Esophagus squamous epithelium (tissue), 5 donors: Measurements from ENCODE around the gene RTF2. TPM values are rescaled to one million over a fixed set of nuclear protein-coding genes. Genes with fewer than 3 reads are reported as not detected.
A peak's percentile ranks its signal among the peaks of the same experiment; 100 is the strongest.

Experiments
- DNase-seq: peaks from one replicate; lab custom pipeline; 2025; lab: John Stamatoyannopoulos, UW
- H3K27ac ChIP-seq, 4 donors: fragments of 200-600 bp; sonication (generic); one replicate each; pipeline ENCODE4 v1.5.1; 2016 to 2019; ENCODE audit warnings: mild to moderate bottlenecking in 1 of 4
- H3K27me3 ChIP-seq, 4 donors: fragments of 200-600 bp; sonication (generic); 1 replicate in 3 of 4; 2 replicates in 1 of 4; pipeline versions ENCODE4 v1.5.1 to v1.6.0; 2017 to 2021; ENCODE audit warnings: antibody characterized with exemption in 1 of 4
- H3K36me3 ChIP-seq, 3 donors: fragments of 200-600 bp; sonication (generic); one replicate each; pipeline ENCODE4 v1.5.1; 2016 to 2019
- H3K4me1 ChIP-seq, 3 donors: fragments of 200-600 bp; sonication (generic); one replicate each; pipeline ENCODE4 v1.5.1; 2017 to 2019
- H3K4me3 ChIP-seq, 4 donors: fragments of 200-600 bp; sonication (generic); 1 replicate in 3 of 4; 2 replicates in 1 of 4; pipeline ENCODE4 v1.5.1; 2016 to 2019; ENCODE audit warnings: mild to moderate bottlenecking in 2 of 4, moderate library complexity in 1 of 4
- H3K9me3 ChIP-seq, 3 donors: fragments of 200-600 bp; sonication (generic); one replicate each; pipeline ENCODE4 v1.5.1; 2016 to 2019
- POLR2A ChIP-seq, 4 donors: fragments of 450-650 bp; IDR thresholded peaks; one replicate each; pipeline ENCODE4 v1.6.1; 2017; ENCODE audit warnings: antibody characterized with exemption in 4 of 4, mild to moderate bottlenecking in 4 of 4, moderate library complexity in 3 of 4
- WGBS, 2 donors: methylation state at CpG; one replicate each; pipeline ENCODE4 v1.1.5; 2018; 5-methylcytosine and 5-hydroxymethylcytosine counted together
- intact Hi-C: fragments of 100-400 bp; cut with DNase I; formaldehyde crosslinking; loops from one replicate; pipeline ENCODE4 v1.15.0; 2022
- total RNA-seq, 4 donors: library from RNA; depleted of rRNA; stranded (reverse); fragments of >200 nt; gene quantifications; one replicate each; pipeline ENCODE4 v1.1.0, GENCODE V29; 2016
- TF ChIP-seq, protein P1 (sequence below), 6 experiments: fragments of 450-650 bp in 4 of 6; fragments of 200-600 bp in 2 of 6; sonication (generic) in 2 of 6; IDR thresholded peaks; one replicate each; pipeline ENCODE4 v1.5.1; 2016 to 2019; ENCODE audit warnings: antibody characterized with exemption in 6 of 6, mild to moderate bottlenecking in 4 of 6, moderate library complexity in 4 of 6
- donor health status: DM: yes; HTN: yes; CAD: no.

Gene RTF2
- total RNA-seq, 4 donors from 2014 or later, result 40.3 to 53.6 (median 44.7) TPM

DNA sequence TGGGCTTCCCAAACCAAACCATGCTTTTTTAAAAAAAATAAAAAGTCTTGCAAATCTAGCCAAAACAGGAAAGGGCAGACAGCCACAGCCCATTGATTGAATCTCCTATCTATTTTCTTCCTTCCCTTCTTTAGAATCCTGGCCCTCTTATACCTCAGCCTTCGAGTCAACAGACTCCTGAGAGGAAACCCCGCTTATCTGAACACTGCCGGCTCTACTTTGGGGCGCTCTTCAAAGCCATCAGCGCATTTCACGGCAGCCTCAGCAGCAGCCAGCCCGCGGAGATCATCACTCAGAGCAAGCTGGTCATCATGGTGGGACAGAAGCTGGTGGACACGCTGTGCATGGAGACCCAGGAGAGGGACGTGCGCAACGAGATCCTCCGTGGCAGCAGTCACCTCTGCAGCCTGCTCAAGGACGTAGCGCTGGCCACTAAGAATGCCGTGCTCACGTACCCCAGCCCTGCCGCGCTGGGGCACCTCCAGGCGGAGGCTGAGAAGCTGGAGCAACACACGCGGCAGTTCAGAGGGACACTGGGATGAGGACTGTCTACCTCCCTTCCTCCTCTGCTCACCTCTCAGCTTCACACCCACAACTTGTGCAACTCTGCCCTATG, 10.1 kb upstream of the RTF2 start:
- no peaks in the 10 kb centered on the region for H3K27me3 ChIP-seq
- no peak for DNase-seq
- no peak overlapping the region for H3K27ac ChIP-seq
- H3K4me3 ChIP-seq, result no peak overlapping the region
- 83 to 84% methylated on average over 12 to 15 of the region's 22 CpGs for WGBS, 2 donors
- no peaks in the 10 kb centered on the region for H3K9me3 ChIP-seq
- intact Hi-C loops, result no loop called here
- no peaks in the 10 kb centered on the region for H3K36me3 ChIP-seq
- H3K4me1 ChIP-seq, result no peaks in the 10 kb centered on the region
- TF ChIP-seq POLR2A (IDR thresholded peaks at IDR 0.05), result no peak
- TF ChIP-seq, protein P1, sequence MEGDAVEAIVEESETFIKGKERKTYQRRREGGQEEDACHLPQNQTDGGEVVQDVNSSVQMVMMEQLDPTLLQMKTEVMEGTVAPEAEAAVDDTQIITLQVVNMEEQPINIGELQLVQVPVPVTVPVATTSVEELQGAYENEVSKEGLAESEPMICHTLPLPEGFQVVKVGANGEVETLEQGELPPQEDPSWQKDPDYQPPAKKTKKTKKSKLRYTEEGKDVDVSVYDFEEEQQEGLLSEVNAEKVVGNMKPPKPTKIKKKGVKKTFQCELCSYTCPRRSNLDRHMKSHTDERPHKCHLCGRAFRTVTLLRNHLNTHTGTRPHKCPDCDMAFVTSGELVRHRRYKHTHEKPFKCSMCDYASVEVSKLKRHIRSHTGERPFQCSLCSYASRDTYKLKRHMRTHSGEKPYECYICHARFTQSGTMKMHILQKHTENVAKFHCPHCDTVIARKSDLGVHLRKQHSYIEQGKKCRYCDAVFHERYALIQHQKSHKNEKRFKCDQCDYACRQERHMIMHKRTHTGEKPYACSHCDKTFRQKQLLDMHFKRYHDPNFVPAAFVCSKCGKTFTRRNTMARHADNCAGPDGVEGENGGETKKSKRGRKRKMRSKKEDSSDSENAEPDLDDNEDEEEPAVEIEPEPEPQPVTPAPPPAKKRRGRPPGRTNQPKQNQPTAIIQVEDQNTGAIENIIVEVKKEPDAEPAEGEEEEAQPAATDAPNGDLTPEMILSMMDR (IDR thresholded peaks at IDR 0.05), result no peak

DNA sequence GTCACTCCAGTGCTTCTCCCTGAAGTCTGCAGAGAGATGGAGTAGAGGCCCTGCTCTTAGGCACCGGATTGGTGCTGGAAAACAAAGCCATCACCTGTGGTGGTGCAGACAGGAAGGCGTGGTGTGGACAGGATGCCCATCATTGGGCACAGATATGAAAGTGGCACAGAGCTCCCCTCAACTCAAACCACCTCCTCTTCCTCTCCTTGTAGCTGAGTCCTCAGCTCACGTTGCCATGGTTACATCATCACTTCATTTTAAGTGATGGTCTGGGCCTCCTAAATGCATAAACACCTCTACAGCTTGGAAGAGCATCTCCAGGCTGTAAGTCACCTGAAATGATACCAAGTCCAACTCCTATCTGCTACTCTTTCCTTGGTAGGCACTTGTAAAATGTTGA, 8.0 kb upstream of the RTF2 start:
- DNase-seq, result no peak
- H3K27me3 ChIP-seq, result no peaks in the 10 kb centered on the region
- 67 to 76% methylated on average over 3 of the region's 3 CpGs for WGBS, 2 donors
- intact Hi-C loops, result loop anchor here (10.0 kb wide), 1 partner anchor 66 kb away; the partner anchor contains the start of genes AURKA and CSTF1
- no peak overlapping the region for H3K27ac ChIP-seq
- H3K9me3 ChIP-seq, result no peaks in the 10 kb centered on the region
- TF ChIP-seq, protein P1 (IDR thresholded peaks at IDR 0.05), result no peak
- TF ChIP-seq POLR2A (IDR thresholded peaks at IDR 0.05), result no peak
- no peak overlapping the region for H3K4me3 ChIP-seq
- peaks cover 0 to 4% (median 0%) of the 10 kb centered on the region in 3 donors for H3K4me1 ChIP-seq
- H3K36me3 ChIP-seq, result no peaks in the 10 kb centered on the region

DNA sequence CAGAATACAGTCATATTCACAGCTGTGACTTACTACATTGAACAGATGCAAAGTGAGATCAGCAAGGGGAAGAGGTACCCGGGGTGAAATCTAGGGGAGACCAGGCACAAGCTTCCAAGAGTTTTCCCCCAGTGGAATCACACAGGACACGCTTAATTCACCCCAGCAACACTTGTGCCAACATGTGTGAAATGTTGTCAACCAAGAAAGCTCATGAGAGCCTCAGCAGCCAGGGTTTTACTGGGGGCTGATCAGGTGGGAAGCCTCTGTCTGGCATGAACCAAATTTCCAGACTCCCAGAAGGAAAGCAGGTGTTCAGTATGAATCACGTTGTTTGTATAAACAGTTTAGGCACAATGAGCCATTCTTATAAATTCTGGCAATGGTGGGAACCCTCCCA, 6.9 kb upstream of the RTF2 start:
- no peak for DNase-seq
- TF ChIP-seq, protein P1 (IDR thresholded peaks at IDR 0.05), result no peak
- no peak for TF ChIP-seq POLR2A (IDR thresholded peaks at IDR 0.05)
- WGBS, 2 donors, result 59 to 70% methylated on average over 3 of the region's 3 CpGs
- intact Hi-C loops, result loop anchor here (10.0 kb wide), 1 partner anchor 67 kb away; the partner anchor contains the start of genes AURKA and CSTF1
- Histone ChIP-seq H3K27me3 (no peaks in the 10 kb centered on the region), H3K9me3 (no peaks in the 10 kb centered on the region), H3K36me3 (no peaks in the 10 kb centered on the region), H3K27ac (no peak overlapping the region), H3K4me1 (peaks cover 0 to 4% (median 0%) of the 10 kb centered on the region in 3 donors), H3K4me3 (no peak overlapping the region)

DNA sequence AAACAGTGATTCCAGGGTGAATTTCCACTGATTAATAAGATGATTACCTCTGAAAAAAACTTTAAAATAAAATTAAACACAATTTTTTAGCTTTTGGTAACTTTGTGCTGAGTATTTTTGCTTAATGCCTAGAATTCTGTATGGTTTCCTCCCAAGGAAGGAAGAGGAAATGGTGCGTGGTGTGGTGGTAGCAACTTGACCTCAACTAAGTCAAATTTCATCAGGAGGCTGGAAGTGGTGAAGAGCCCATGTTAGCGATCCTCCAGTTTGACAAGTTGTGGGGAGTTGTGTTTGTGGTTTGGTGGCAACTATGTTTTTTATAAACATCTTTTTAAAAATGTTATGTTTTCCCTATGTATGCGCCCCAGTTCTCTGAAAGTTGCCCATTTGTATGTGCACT, 5.0 kb upstream of the RTF2 start:
- H3K27me3 ChIP-seq, result no peaks in the 10 kb centered on the region
- 48 to 93% methylated on average over 3 of the region's 3 CpGs for WGBS, 2 donors
- H3K9me3 ChIP-seq, result no peaks in the 10 kb centered on the region
- no peak for DNase-seq
- H3K27ac ChIP-seq, result no peak overlapping the region
- TF ChIP-seq, protein P1 (IDR thresholded peaks at IDR 0.05), result no peak
- H3K4me1 ChIP-seq, result peaks cover 0 to 12% (median 0%) of the 10 kb centered on the region in 3 donors
- H3K36me3 ChIP-seq, result no peaks in the 10 kb centered on the region
- H3K4me3 ChIP-seq, result no peak overlapping the region
- intact Hi-C loops, result loop anchor here (10.0 kb wide), 1 partner anchor 69 kb away; the partner anchor contains the start of genes AURKA and CSTF1

DNA sequence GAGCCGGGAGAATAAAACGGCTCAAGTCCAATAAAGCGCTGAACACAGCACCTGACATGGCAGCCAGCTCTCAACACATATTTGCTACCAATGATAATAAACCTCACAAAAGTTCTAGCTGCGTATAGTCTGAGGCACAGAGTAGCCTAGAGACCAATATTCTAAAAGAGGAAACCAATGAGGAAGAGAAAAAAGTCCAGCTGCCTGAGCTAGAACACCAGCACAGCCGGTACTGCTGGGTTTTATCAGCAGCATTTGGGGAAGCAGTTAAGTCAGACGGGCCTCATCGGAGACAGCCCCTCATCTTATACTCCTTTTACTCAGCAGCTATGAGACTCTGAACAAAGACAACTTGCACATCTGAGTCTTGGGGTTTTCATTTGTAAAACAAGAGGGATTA, 2.4 kb upstream of the RTF2 start:
- no peak for DNase-seq
- Histone ChIP-seq H3K36me3 (peaks cover 0 to 6% (median 0%) of the 10 kb centered on the region in 3 donors), H3K4me3 (no peak overlapping the region), H3K9me3 (no peaks in the 10 kb centered on the region), H3K27me3 (no peaks in the 10 kb centered on the region), H3K4me1 (peaks cover 6 to 34% (median 12%) of the 10 kb centered on the region in 3 donors), H3K27ac (peak overlapping the region in 1 of 4 donors; percentile 39)
- peak in 1 of 4 donors; percentile 15 for TF ChIP-seq POLR2A (IDR thresholded peaks at IDR 0.05)
- TF ChIP-seq, protein P1 (IDR thresholded peaks at IDR 0.05), result no peak
- 58% methylated on average over 7 of the region's 7 CpGs for WGBS, 2 donors
- intact Hi-C loops, result loop anchor here (10.0 kb wide), 1 partner anchor 71 kb away; the partner anchor contains the start of genes AURKA and CSTF1
